Panc1 (cell line): ENCODE measurements around the gene FAM228B. TPM values are rescaled to one million over a fixed set of nuclear protein-coding genes. Genes with fewer than 3 reads are reported as not detected.

ENCODE experiments used
- ATAC-seq: fragments of 200-7000 bp; cut with Tn5 transposase; 2 replicates; pipeline ENCODE4 v1.9.1; 2020; ENCODE audit warnings: mild to moderate bottlenecking, moderate library complexity
- BruUV-seq: library from RNA; stranded (reverse); fragments of 400-500 nt; replicated peaks from 2 replicates; lab custom pipeline; 2021; lab: Mats Ljungman, UMichigan
- CTCF ChIA-PET: fragments of 300-600 bp; sonication (Branson Sonifier 250); formaldehyde crosslinking; loops from one replicate; lab custom pipeline; 2022; ENCODE audit warnings: antibody characterized with exemption; lab: Charles Lee
- POLR2A ChIA-PET: fragments of 300-600 bp; sonication (Branson Sonifier 250); formaldehyde crosslinking; loops from one replicate; lab custom pipeline; 2022; ENCODE audit warnings: antibody characterized with exemption; lab: Charles Lee
- DNase-seq: peaks from one replicate; pipeline ENCODE4 v3.0.0-alpha.2; 2010; ENCODE audit warnings: low read depth, low spot score
- H3K27ac ChIP-seq: 2 replicates; pipeline ENCODE4 v1.5.1; 2011; ENCODE audit warnings: mild to moderate bottlenecking, low read length, inconsistent platforms
- H3K27me3 ChIP-seq: fragments of 200-500 bp; sonication (Bioruptor generic); 2 replicates; pipeline ENCODE4 v1.6.0; 2014; ENCODE audit warnings: low read length, inconsistent platforms; ENCODE audit not compliant: control insufficient read depth, insufficient read depth
- H3K36me3 ChIP-seq: fragments of 200-500 bp; sonication (Bioruptor generic); 2 replicates; pipeline ENCODE4 v1.5.1; 2014; ENCODE audit warnings: inconsistent platforms, mild to moderate bottlenecking, low read length, moderate library complexity; ENCODE audit not compliant: control insufficient read depth, insufficient read depth
- H3K4me1 ChIP-seq: 2 replicates; pipeline ENCODE4 v1.5.1; 2011; ENCODE audit warnings: inconsistent platforms, mild to moderate bottlenecking, low read length, moderate library complexity; ENCODE audit not compliant: control insufficient read depth, insufficient read depth
- H3K4me3 ChIP-seq, 2 experiments: 2 replicates each; pipeline ENCODE4 v1.5.1; 2011 to 2012; ENCODE audit warnings: low read depth in 2 of 2, low read length in 2 of 2, mild to moderate bottlenecking in 2 of 2, inconsistent platforms in 1 of 2, moderate library complexity in 1 of 2
- H3K9me3 ChIP-seq: fragments of 200-500 bp; sonication (Bioruptor generic); 2 replicates; pipeline ENCODE4 v1.5.1; 2014; ENCODE audit warnings: low read depth, mild to moderate bottlenecking, inconsistent platforms, low read length, moderate library complexity; ENCODE audit not compliant: control insufficient read depth, insufficient read depth
- CTCF ChIP-seq: fragments of 450-650 bp; IDR thresholded peaks from 2 replicates; pipeline ENCODE4 v1.5.1; 2017; ENCODE audit warnings: mild to moderate bottlenecking
- POLR2AphosphoS5 ChIP-seq: IDR thresholded peaks from 2 replicates; pipeline ENCODE4 v1.6.1; 2012; ENCODE audit warnings: mild to moderate bottlenecking, low read depth, low read length, moderate library complexity
- REST ChIP-seq, 2 experiments: IDR thresholded peaks; 2 replicates each; pipeline ENCODE4 v1.6.1; 2011 to 2012; ENCODE audit warnings: low read depth in 2 of 2, control low read depth in 1 of 2, low read length in 1 of 2, mild to moderate bottlenecking in 1 of 2, moderate library complexity in 1 of 2; ENCODE audit not compliant: insufficient read depth in 1 of 2
- SIN3A ChIP-seq: IDR thresholded peaks from 2 replicates; pipeline ENCODE4 v1.6.1; 2012; ENCODE audit warnings: low read depth, mild to moderate bottlenecking, low read length, moderate library complexity, borderline replicate concordance; ENCODE audit not compliant: insufficient read depth
- TCF7L2 ChIP-seq: IDR thresholded peaks from 2 replicates; pipeline ENCODE4 v1.6.1; 2011; ENCODE audit warnings: mild to moderate bottlenecking, low read depth, low read length, inconsistent platforms
- in situ Hi-C: cut with HindIII; loops from 2 replicates; pipeline ENCODE4 v1.10.0; 2016; ENCODE audit warnings: low sequenced_read_pairs, low pct_unique_long_range_greater_than_20kb
- intact Hi-C: fragments of 100-400 bp; cut with micrococcal nuclease; formaldehyde crosslinking; loops from one replicate; pipeline ENCODE4 v1.10.0; 2022; ENCODE audit not compliant: unreplicated experiment
- total RNA-seq: library from RNA; stranded (reverse); gene quantifications from one replicate; pipeline ENCODE4 v1.2.1, GENCODE V29; 2021; ENCODE audit not compliant: unreplicated experiment

FAM228B gene
- total RNA-seq, 1 experiment from 2014 or later = 23.0 TPM

- no peaks in the 10 kb centered on the region for H3K4me1 ChIP-seq
- no TSS peak for BruUV-seq
- CTCF ChIA-PET = interaction anchor here (0.6 kb wide), 1 partner anchor 1605 kb away, joined by 3 read pairs; no protein-coding TSS in a partner anchor
- POLR2A ChIA-PET = interaction anchor here (0.6 kb wide), 1 partner anchor 12 kb away, joined by 7 read pairs; no protein-coding TSS in a partner anchor
- DNase-seq (no peak), ATAC-seq (no peak)
- H3K4me3 ChIP-seq = no peak overlapping the region
- no peaks in the 10 kb centered on the region for H3K27me3 ChIP-seq
- H3K36me3 ChIP-seq = no peaks in the 10 kb centered on the region
- intact Hi-C loops = no loop called here
- H3K27ac ChIP-seq = no peak overlapping the region
- in situ Hi-C loops = no loop called here
- TF ChIP-seq TCF7L2 (no peak), CTCF (no peak), POLR2AphosphoS5 (no peak), SIN3A (no peak), REST (IDR thresholded peaks at IDR 0.05; ENCODE audit: insufficient read depth in 1 of 2, low read depth in 2 of 2, low read length in 1 of 2) (no peak)
- no peaks in the 10 kb centered on the region for H3K9me3 ChIP-seq
Measured at GRCh38 chr2:24104110-24104650, 19.1 kb upstream of the FAM228B start.

- no TSS peak for BruUV-seq
- CTCF ChIA-PET = no interaction called here
- ATAC-seq (no peak), DNase-seq (no peak)
- no peaks in the 10 kb centered on the region for H3K9me3 ChIP-seq
- H3K36me3 ChIP-seq = no peaks in the 10 kb centered on the region
- no peak overlapping the region for H3K27ac ChIP-seq
- in situ Hi-C loops (no loop called here), intact Hi-C loops (no loop called here)
- no peaks in the 10 kb centered on the region for H3K27me3 ChIP-seq
- no peak overlapping the region for H3K4me3 ChIP-seq
- POLR2A ChIA-PET = no interaction called here
- TF ChIP-seq SIN3A (no peak), REST (IDR thresholded peaks at IDR 0.05; ENCODE audit: insufficient read depth in 1 of 2, low read depth in 2 of 2, low read length in 1 of 2) (no peak)
- no peaks in the 10 kb centered on the region for H3K4me1 ChIP-seq
Measured at GRCh38 chr2:24104906-24105305, 18.4 kb upstream of the FAM228B start.
